Mucosa of descending colon (tissue), 3 donors: ENCODE data around the gene CNOT4. TPM values are rescaled to one million over a fixed set of nuclear protein-coding genes. Genes with fewer than 3 reads are reported as not detected.
"Not testable (repeated sequence)": the region's sequence is repeated elsewhere in the genome, so short reads cannot be mapped to it uniquely, and the experiment has no call there.

Source experiments
- ATAC-seq: fragments of 200-7000 bp; cut with Tn5 transposase; one replicate; pipeline ENCODE4 v1.9.1; 2020; ENCODE audit warnings: mild to moderate bottlenecking, moderate library complexity
- DNase-seq, 3 donors: peaks; one replicate each; pipeline ENCODE4 v3.0.0-alpha.2; 2020
- H3K36me3 ChIP-seq: fragments of 200-600 bp; one replicate; pipeline ENCODE4 v1.8.0; 2021; ENCODE audit warnings: low read depth, mild to moderate bottlenecking
- H3K4me1 ChIP-seq: fragments of 200-600 bp; one replicate; pipeline ENCODE4 v1.8.0; 2021; ENCODE audit warnings: low read depth, mild to moderate bottlenecking
- H3K4me3 ChIP-seq: fragments of 200-600 bp; one replicate; pipeline ENCODE4 v1.8.0; 2021; ENCODE audit warnings: mild to moderate bottlenecking
- H3K9me3 ChIP-seq: fragments of 200-600 bp; one replicate; pipeline ENCODE4 v1.8.0; 2021; ENCODE audit warnings: mild to moderate bottlenecking
- intact Hi-C, 2 donors: fragments of 100-400 bp; cut with DNase I in 1 of 2; cut with micrococcal nuclease in 1 of 2; formaldehyde crosslinking; loops; one replicate each; pipeline versions ENCODE4 v1.11.0 to v1.11.1; 2022; cut with DNase I, micrococcal nuclease
- total RNA-seq, 3 donors: library from RNA; stranded (reverse); fragmentation: NEBNext Ultra II Directional in 2 of 3; extraction: Animal tissue kit (Norgen Biotek cat#: 25700) in 2 of 3; gene quantifications; one replicate each; pipeline versions ENCODE4 v1.2.1 to v1.2.4, GENCODE V29; 2021 to 2023
- TF ChIP-seq, protein P1 (sequence below): fragments of 200-600 bp; IDR thresholded peaks from one replicate; pipeline ENCODE4 v1.8.0; 2022; ENCODE audit warnings: antibody characterized with exemption, mild to moderate bottlenecking
- donor health status: DM: no; HTN: no; CAD: no; lungs with moderate emphysema.
- donor health status: DM: no; HTN: no; CAD: no.
- donor health status: DM: no; HTN: yes; CAD: no.

Gene CNOT4
- total RNA-seq, 3 donors from 2014 or later, result 18.3 to 37.2 (median 22.1) TPM

- ATAC-seq, result no peak
- H3K4me1 ChIP-seq, result no peaks in the 10 kb centered on the region
- DNase-seq, result no peak
- intact Hi-C loops, result no loop called here
- no peak overlapping the region for H3K4me3 ChIP-seq
- H3K36me3 ChIP-seq, result no peaks in the 10 kb centered on the region
- TF ChIP-seq, protein P1, sequence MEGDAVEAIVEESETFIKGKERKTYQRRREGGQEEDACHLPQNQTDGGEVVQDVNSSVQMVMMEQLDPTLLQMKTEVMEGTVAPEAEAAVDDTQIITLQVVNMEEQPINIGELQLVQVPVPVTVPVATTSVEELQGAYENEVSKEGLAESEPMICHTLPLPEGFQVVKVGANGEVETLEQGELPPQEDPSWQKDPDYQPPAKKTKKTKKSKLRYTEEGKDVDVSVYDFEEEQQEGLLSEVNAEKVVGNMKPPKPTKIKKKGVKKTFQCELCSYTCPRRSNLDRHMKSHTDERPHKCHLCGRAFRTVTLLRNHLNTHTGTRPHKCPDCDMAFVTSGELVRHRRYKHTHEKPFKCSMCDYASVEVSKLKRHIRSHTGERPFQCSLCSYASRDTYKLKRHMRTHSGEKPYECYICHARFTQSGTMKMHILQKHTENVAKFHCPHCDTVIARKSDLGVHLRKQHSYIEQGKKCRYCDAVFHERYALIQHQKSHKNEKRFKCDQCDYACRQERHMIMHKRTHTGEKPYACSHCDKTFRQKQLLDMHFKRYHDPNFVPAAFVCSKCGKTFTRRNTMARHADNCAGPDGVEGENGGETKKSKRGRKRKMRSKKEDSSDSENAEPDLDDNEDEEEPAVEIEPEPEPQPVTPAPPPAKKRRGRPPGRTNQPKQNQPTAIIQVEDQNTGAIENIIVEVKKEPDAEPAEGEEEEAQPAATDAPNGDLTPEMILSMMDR, result no peak
- no peaks in the 10 kb centered on the region for H3K9me3 ChIP-seq
Observed at GRCh38 chr7:135353832-135354231, 156.1 kb downstream of the CNOT4 start.

DNA sequence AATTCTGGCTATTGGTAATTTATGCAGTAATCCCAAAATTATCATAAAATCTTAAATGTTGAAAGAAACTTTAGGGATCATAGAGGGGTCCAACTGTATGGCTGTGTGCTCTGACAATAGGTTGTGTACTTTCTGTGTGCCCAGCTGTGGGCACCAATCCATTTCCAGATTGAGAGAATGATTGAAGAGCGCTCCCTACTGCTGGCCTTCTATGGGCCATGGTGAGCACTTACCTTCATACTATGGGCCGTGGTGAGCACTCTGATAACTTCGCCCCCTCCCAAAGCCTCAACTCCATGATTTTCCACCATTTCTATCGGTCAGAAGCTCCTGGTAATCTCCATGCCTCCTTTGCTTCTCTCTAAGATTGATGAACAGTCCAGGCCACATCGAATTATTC lies 157.6 kb downstream of the CNOT4 start:
- no peak overlapping the region for H3K4me3 ChIP-seq
- DNase-seq (no peak), ATAC-seq (no peak)
- TF ChIP-seq, protein P1, result no peak
- no peaks in the 10 kb centered on the region for H3K9me3 ChIP-seq
- H3K4me1 ChIP-seq, result no peaks in the 10 kb centered on the region
- H3K36me3 ChIP-seq, result no peaks in the 10 kb centered on the region
- intact Hi-C loops, result no loop called here

GRCh38 chr7:135351070-135351469 lies 158.8 kb downstream of the CNOT4 start:
- H3K36me3 ChIP-seq, H3K4me1 ChIP-seq, ATAC-seq, H3K4me3 ChIP-seq, intact Hi-C loops, DNase-seq, H3K9me3 ChIP-seq: not testable (repeated sequence)

DNA sequence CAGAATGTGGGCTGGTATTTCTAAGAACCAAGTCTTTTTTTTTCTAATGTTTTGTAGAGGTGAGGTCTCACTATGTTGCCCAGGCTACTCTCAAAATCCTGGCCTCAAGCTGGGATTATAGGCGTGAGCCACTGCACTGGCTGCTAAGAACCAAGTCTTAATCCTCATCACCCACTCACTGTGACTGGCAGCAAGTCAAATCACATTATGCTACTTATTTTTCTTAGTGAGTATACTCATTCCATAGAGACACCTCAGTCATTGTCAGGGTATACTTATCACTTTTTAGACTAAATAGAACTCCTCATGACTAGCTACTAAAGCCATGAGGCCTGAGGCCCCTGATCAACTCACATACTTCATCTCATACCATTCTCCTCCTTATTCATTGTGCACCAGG lies 160.2 kb downstream of the CNOT4 start:
- intact Hi-C loops, result no loop called here

DNA sequence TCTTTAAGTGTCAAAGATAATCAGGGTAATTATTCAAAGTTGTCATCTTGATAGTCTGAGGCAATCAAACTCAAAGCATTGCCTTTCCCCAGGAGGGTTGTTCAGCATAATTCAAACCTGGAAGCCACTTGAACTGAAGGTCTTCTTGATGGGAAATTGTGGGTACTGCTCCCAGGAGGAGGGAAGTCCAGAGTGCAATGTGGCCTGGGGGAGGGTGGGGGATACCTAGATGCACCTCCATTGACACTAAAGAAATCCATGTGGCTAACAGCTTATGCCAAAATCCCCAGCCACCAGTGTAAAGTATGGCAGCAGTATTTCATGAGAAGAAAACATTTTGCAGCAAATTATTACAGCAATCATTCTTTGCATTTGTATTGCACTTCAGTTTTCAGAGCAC lies 161.4 kb downstream of the CNOT4 start:
- TF ChIP-seq, protein P1, result no peak
- intact Hi-C loops, result no loop called here
- no peak for DNase-seq
- ATAC-seq, result no peak
- no peaks in the 10 kb centered on the region for H3K36me3 ChIP-seq
- H3K4me3 ChIP-seq, result no peak overlapping the region
- H3K4me1 ChIP-seq, result no peaks in the 10 kb centered on the region
- H3K9me3 ChIP-seq, result no peaks in the 10 kb centered on the region

More for the DNA sequence above, 160.2 kb downstream of the CNOT4 start:
- ATAC-seq, result no peak
- TF ChIP-seq, protein P1, result no peak
- H3K9me3 ChIP-seq, result no peaks in the 10 kb centered on the region
- DNase-seq, result no peak
- no peaks in the 10 kb centered on the region for H3K4me1 ChIP-seq
- no peak overlapping the region for H3K4me3 ChIP-seq
- H3K36me3 ChIP-seq, result no peaks in the 10 kb centered on the region

GRCh38 chr7:135343361-135343760 lies 166.5 kb downstream of the CNOT4 start:
- TF ChIP-seq, protein P1, result no peak
- no peak for ATAC-seq

More at GRCh38 chr7:135343361-135343760, 166.5 kb downstream of the CNOT4 start:
- H3K4me1 ChIP-seq, result no peaks in the 10 kb centered on the region
- no peaks in the 10 kb centered on the region for H3K36me3 ChIP-seq
- no peak overlapping the region for H3K4me3 ChIP-seq
- H3K9me3 ChIP-seq, result no peaks in the 10 kb centered on the region
- no peak for DNase-seq
- intact Hi-C loops, result no loop called here
